HEK293 (cell line): ENCODE data around the gene FOXB1.

Experiments
- TRIM28 ChIP-seq: IDR thresholded peaks from 2 replicates; pipeline ENCODE4 v1.6.1; 2011; ENCODE audit warnings: low read length, control low read depth, borderline replicate concordance
- ZFP3 ChIP-seq: fragments of 450-650 bp; formaldehyde crosslinking; IDR thresholded peaks from 2 replicates; pipeline ENCODE4 v1.5.1; 2016; ENCODE audit warnings: low read depth, missing biosample characterization, missing genetic modification characterization
- ZNF121 ChIP-seq: fragments of 450-650 bp; formaldehyde crosslinking; IDR thresholded peaks from 2 replicates; pipeline ENCODE4 v1.5.1; 2016; ENCODE audit warnings: missing biosample characterization, missing genetic modification characterization
- ZNF426 ChIP-seq: fragments of 450-650 bp; formaldehyde crosslinking; IDR thresholded peaks from 2 replicates; pipeline ENCODE4 v1.5.1; 2017; ENCODE audit warnings: missing biosample characterization, missing genetic modification characterization, mild to moderate bottlenecking, inconsistent platforms, moderate library complexity
- ZNF558 ChIP-seq: fragments of 450-650 bp; formaldehyde crosslinking; IDR thresholded peaks from 2 replicates; pipeline ENCODE4 v1.5.1; 2016; ENCODE audit warnings: missing biosample characterization, missing genetic modification characterization
- ZNF777 ChIP-seq: fragments of 450-650 bp; formaldehyde crosslinking; IDR thresholded peaks from 2 replicates; pipeline ENCODE4 v1.5.1; 2017; ENCODE audit warnings: missing biosample characterization, missing genetic modification characterization, borderline replicate concordance
- TF ChIP-seq, protein P1 (sequence below): fragments of 450-650 bp; formaldehyde crosslinking; IDR thresholded peaks from 2 replicates; pipeline ENCODE4 v1.5.1; 2016; ENCODE audit warnings: missing biosample characterization, missing genetic modification characterization
- TF ChIP-seq, protein P2 (sequence below): fragments of 450-650 bp; IDR thresholded peaks from 2 replicates; pipeline ENCODE4 v1.5.1; 2018; ENCODE audit warnings: missing biosample characterization, missing genetic modification characterization
- TF ChIP-seq, protein P3 (sequence below): fragments of 450-650 bp; formaldehyde crosslinking; IDR thresholded peaks from 2 replicates; pipeline ENCODE4 v1.5.1; 2016; ENCODE audit warnings: missing biosample characterization, missing genetic modification characterization
- TF ChIP-seq, protein P4 (sequence below): fragments of 450-650 bp; formaldehyde crosslinking; IDR thresholded peaks from 2 replicates; pipeline ENCODE4 v1.5.1; 2016; ENCODE audit warnings: missing biosample characterization, missing genetic modification characterization
- TF ChIP-seq, protein P5 (sequence below): fragments of 450-650 bp; formaldehyde crosslinking; IDR thresholded peaks from 2 replicates; pipeline ENCODE4 v1.5.1; 2016; ENCODE audit warnings: missing biosample characterization, missing genetic modification characterization

DNA sequence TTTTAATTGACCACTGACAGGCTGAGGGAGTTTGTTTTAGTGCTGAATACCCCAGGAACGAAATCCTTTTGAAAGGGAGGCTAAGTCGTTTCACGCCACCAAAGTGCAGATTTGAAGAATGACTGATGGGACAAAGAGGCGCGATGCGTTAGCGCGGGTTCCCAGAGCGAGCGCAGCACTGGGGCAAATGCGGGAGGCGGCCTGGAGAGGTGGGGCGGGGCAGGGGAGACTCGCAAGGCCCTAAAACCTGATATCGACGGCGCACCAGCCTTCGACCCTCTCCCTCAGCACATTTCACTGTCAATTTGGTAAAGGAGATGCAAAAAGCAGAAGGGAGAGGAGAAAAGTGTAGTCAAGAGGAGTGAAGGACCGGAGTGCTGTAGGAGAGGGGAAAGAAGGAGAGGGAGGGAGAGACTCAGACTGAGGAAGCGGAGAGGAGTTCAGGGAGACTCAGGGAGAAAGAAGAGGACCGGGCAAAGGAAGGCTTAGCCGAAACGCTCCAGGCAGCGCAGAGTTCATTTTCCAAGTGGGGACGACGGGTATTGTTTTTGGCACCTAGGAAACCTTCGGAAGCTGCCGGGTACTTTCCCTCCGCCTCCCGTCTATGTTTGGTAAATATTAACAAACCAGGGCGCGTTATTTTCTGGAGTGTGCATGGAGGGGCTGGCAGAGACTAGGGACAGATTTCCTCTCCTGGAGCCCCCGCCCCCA is 3.8 kb upstream of the FOXB1 start:
- TF ChIP-seq, protein P1, sequence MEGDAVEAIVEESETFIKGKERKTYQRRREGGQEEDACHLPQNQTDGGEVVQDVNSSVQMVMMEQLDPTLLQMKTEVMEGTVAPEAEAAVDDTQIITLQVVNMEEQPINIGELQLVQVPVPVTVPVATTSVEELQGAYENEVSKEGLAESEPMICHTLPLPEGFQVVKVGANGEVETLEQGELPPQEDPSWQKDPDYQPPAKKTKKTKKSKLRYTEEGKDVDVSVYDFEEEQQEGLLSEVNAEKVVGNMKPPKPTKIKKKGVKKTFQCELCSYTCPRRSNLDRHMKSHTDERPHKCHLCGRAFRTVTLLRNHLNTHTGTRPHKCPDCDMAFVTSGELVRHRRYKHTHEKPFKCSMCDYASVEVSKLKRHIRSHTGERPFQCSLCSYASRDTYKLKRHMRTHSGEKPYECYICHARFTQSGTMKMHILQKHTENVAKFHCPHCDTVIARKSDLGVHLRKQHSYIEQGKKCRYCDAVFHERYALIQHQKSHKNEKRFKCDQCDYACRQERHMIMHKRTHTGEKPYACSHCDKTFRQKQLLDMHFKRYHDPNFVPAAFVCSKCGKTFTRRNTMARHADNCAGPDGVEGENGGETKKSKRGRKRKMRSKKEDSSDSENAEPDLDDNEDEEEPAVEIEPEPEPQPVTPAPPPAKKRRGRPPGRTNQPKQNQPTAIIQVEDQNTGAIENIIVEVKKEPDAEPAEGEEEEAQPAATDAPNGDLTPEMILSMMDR: no peak
- TF ChIP-seq, protein P2, sequence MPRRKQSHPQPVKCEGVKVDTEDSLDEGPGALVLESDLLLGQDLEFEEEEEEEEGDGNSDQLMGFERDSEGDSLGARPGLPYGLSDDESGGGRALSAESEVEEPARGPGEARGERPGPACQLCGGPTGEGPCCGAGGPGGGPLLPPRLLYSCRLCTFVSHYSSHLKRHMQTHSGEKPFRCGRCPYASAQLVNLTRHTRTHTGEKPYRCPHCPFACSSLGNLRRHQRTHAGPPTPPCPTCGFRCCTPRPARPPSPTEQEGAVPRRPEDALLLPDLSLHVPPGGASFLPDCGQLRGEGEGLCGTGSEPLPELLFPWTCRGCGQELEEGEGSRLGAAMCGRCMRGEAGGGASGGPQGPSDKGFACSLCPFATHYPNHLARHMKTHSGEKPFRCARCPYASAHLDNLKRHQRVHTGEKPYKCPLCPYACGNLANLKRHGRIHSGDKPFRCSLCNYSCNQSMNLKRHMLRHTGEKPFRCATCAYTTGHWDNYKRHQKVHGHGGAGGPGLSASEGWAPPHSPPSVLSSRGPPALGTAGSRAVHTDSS: no peak
- TF ChIP-seq, protein P3, sequence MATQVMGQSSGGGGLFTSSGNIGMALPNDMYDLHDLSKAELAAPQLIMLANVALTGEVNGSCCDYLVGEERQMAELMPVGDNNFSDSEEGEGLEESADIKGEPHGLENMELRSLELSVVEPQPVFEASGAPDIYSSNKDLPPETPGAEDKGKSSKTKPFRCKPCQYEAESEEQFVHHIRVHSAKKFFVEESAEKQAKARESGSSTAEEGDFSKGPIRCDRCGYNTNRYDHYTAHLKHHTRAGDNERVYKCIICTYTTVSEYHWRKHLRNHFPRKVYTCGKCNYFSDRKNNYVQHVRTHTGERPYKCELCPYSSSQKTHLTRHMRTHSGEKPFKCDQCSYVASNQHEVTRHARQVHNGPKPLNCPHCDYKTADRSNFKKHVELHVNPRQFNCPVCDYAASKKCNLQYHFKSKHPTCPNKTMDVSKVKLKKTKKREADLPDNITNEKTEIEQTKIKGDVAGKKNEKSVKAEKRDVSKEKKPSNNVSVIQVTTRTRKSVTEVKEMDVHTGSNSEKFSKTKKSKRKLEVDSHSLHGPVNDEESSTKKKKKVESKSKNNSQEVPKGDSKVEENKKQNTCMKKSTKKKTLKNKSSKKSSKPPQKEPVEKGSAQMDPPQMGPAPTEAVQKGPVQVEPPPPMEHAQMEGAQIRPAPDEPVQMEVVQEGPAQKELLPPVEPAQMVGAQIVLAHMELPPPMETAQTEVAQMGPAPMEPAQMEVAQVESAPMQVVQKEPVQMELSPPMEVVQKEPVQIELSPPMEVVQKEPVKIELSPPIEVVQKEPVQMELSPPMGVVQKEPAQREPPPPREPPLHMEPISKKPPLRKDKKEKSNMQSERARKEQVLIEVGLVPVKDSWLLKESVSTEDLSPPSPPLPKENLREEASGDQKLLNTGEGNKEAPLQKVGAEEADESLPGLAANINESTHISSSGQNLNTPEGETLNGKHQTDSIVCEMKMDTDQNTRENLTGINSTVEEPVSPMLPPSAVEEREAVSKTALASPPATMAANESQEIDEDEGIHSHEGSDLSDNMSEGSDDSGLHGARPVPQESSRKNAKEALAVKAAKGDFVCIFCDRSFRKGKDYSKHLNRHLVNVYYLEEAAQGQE (tag by site-specific recombination): no peak
- TF ChIP-seq, protein P4, sequence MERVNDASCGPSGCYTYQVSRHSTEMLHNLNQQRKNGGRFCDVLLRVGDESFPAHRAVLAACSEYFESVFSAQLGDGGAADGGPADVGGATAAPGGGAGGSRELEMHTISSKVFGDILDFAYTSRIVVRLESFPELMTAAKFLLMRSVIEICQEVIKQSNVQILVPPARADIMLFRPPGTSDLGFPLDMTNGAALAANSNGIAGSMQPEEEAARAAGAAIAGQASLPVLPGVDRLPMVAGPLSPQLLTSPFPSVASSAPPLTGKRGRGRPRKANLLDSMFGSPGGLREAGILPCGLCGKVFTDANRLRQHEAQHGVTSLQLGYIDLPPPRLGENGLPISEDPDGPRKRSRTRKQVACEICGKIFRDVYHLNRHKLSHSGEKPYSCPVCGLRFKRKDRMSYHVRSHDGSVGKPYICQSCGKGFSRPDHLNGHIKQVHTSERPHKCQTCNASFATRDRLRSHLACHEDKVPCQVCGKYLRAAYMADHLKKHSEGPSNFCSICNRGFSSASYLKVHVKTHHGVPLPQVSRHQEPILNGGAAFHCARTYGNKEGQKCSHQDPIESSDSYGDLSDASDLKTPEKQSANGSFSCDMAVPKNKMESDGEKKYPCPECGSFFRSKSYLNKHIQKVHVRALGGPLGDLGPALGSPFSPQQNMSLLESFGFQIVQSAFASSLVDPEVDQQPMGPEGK (tag by site-specific recombination): no peak
- no peak for TF ChIP-seq TRIM28
- no peak for TF ChIP-seq ZNF426
- no peak for TF ChIP-seq ZNF121 (tag by site-specific recombination)
- no peak for TF ChIP-seq ZNF777 (tag by site-specific recombination)
- TF ChIP-seq ZFP3 (tag by site-specific recombination): no peak
- TF ChIP-seq, protein P5, sequence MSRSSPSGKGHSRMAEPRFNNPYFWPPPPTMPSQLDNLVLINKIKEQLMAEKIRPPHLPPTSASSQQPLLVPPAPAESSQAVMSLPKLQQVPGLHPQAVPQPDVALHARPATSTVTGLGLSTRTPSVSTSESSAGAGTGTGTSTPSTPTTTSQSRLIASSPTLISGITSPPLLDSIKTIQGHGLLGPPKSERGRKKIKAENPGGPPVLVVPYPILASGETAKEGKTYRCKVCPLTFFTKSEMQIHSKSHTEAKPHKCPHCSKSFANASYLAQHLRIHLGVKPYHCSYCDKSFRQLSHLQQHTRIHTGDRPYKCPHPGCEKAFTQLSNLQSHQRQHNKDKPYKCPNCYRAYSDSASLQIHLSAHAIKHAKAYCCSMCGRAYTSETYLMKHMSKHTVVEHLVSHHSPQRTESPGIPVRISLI (tag by site-specific recombination): no peak
- TF ChIP-seq ZNF558 (tag by site-specific recombination): no peak
